SK-N-SH (cell line): Measurements from ENCODE around the gene SNURF.

ENCODE experiments used
- EP300 ChIP-seq, 2 experiments: IDR thresholded peaks; 2 replicates each; pipeline versions ENCODE4 v1.4.0 to v1.6.1; 2012; ENCODE audit warnings: borderline replicate concordance in 1 of 2, low read depth in 1 of 2, low read length in 1 of 2
- EZH2phosphoT487 ChIP-seq: fragments of 200-600 bp; sonication (generic); IDR thresholded peaks from 2 replicates; pipeline ENCODE4 v1.6.1; 2017; ENCODE audit warnings: low read depth, mixed run types, mild to moderate bottlenecking, antibody characterized with exemption, moderate library complexity, borderline replicate concordance
- FOXJ3 ChIP-seq: sonication (generic); formaldehyde crosslinking; IDR thresholded peaks from 2 replicates; pipeline ENCODE4 v1.5.1; 2020; ENCODE audit warnings: mild to moderate bottlenecking, missing genetic modification reagents
- FOXM1 ChIP-seq: IDR thresholded peaks from 2 replicates; pipeline ENCODE4 v1.4.0; 2012; ENCODE audit warnings: low read depth, mild to moderate bottlenecking
- POLR2AphosphoS5 ChIP-seq: IDR thresholded peaks from 2 replicates; pipeline ENCODE4 v1.6.1; 2012; ENCODE audit warnings: low read depth, low read length
- RAD21 ChIP-seq: IDR thresholded peaks from 2 replicates; pipeline ENCODE4 v1.6.1; 2012; ENCODE audit warnings: mild to moderate bottlenecking, low read length
- TCF12 ChIP-seq: IDR thresholded peaks from 2 replicates; pipeline ENCODE4 v1.4.0; 2012
- TF ChIP-seq, protein P1 (sequence below): fragments of 200-600 bp; sonication (generic); IDR thresholded peaks from 2 replicates; pipeline ENCODE4 v1.6.1; 2017; ENCODE audit warnings: antibody characterized with exemption, mild to moderate bottlenecking, moderate library complexity
- TF ChIP-seq, protein P2 (sequence below): IDR thresholded peaks from 2 replicates; pipeline ENCODE4; 2012

DNA sequence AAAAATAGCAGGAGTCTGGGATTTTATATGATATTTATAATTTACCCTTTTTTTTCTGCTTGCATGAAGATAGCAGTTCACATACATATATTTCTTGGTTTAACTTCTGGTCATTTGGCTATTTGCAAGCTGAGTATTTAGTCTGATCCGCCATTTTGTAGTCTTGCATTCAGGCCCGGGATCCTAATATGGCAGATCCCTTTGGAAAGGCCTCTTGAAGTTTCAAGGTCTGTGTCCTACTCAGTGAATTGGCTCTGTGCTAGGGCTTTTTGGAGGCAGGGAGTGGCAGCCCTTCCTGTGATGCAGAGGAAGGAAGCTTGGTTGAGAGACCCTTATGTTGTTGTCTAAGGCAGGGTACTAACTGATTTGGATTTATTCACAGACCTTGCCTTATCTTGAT lies 2.9 kb downstream of the SNURF start:
- TF ChIP-seq POLR2AphosphoS5 (no peak), FOXM1 (no peak), RAD21 (no peak), TCF12 (no peak), EP300 (IDR thresholded peaks at IDR 0.05; ENCODE audit: borderline replicate concordance in 1 of 2, low read depth in 1 of 2, low read length in 1 of 2) (no peak), FOXJ3 (CRISPR knock-in tag) (no peak), EZH2phosphoT487 (no peak)
- TF ChIP-seq, protein P1, sequence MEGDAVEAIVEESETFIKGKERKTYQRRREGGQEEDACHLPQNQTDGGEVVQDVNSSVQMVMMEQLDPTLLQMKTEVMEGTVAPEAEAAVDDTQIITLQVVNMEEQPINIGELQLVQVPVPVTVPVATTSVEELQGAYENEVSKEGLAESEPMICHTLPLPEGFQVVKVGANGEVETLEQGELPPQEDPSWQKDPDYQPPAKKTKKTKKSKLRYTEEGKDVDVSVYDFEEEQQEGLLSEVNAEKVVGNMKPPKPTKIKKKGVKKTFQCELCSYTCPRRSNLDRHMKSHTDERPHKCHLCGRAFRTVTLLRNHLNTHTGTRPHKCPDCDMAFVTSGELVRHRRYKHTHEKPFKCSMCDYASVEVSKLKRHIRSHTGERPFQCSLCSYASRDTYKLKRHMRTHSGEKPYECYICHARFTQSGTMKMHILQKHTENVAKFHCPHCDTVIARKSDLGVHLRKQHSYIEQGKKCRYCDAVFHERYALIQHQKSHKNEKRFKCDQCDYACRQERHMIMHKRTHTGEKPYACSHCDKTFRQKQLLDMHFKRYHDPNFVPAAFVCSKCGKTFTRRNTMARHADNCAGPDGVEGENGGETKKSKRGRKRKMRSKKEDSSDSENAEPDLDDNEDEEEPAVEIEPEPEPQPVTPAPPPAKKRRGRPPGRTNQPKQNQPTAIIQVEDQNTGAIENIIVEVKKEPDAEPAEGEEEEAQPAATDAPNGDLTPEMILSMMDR: no peak
- TF ChIP-seq, protein P2, sequence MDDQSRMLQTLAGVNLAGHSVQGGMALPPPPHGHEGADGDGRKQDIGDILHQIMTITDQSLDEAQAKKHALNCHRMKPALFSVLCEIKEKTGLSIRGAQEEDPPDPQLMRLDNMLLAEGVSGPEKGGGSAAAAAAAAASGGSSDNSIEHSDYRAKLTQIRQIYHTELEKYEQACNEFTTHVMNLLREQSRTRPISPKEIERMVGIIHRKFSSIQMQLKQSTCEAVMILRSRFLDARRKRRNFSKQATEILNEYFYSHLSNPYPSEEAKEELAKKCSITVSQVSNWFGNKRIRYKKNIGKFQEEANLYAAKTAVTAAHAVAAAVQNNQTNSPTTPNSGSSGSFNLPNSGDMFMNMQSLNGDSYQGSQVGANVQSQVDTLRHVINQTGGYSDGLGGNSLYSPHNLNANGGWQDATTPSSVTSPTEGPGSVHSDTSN: no peak
